ENCODE results near the gene CAMK1D.
"Not testable (repeated sequence)": the region's sequence is repeated elsewhere in the genome, so short reads cannot be mapped to it uniquely, and the experiment has no call there.

Gene CAMK1D

DNA sequence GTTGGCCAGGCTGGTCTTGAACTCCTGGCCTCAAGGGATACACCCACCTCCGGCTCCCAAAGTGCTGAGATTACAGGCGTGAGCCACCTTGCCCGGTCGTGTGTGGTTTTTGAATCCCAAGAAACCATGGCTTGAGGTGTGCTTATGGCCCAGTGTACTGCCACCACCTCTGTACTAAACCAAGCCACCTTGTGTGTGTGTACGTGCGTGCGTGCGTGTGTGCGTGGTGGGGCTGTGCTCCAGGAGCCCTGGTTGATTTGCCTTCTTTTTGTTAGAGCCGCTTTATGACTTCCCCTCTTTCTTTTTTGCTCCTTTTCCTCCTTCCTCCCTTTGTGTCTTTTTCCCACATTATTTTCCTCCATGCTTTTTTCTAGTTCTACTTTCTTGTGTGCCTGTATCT is 121.4 kb downstream of the CAMK1D start:
- no peak for DNase-seq

GRCh38 chr10:12471135-12471534 is 121.8 kb downstream of the CAMK1D start:
- DNase-seq: no peak

GRCh38 chr10:12473491-12473890 is 124.1 kb downstream of the CAMK1D start:
- DNase-seq: no peak

- no peak for DNase-seq
These were observed 125.5 kb downstream of the CAMK1D start for GRCh38 chr10:12474727-12475412.

GRCh38 chr10:12476656-12477055 is 127.3 kb downstream of the CAMK1D start:
- DNase-seq: no peak

- no peak for DNase-seq
These were observed 130.1 kb downstream of the CAMK1D start for GRCh38 chr10:12479437-12479844.

- no peak for DNase-seq
These were observed 130.6 kb downstream of the CAMK1D start for GRCh38 chr10:12479924-12480323.

DNA sequence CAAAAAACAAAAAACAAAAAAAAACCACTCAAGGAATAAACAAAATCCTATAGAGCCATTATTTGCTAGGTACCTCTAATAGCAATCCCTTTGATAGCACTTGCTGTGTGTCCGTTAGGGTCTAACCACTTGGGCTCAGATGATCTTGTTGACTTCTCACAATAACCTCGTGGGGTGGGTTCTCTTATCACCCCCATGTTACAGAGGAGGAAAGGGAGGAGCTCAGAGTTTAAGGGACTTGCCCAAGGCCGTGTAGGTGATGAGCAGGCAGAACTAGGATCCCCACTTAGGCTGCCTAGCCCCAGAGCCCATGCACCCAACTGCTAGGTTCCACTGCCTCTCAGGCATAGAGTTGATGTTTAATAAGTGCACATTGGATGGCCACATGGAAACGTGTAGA is 131.1 kb downstream of the CAMK1D start:
- no peak for DNase-seq

- no peak for DNase-seq
These were observed 132.6 kb downstream of the CAMK1D start for GRCh38 chr10:12481924-12482323.

GRCh38 chr10:12482587-12482986 is 133.2 kb downstream of the CAMK1D start:
- peak; percentile 58 for DNase-seq

GRCh38 chr10:12484002-12484918 is 134.9 kb downstream of the CAMK1D start:
- DNase-seq: no peak

GRCh38 chr10:12484941-12485805 is 135.8 kb downstream of the CAMK1D start:
- peak; percentile 79 for DNase-seq

GRCh38 chr10:12487366-12487765 is 138.0 kb downstream of the CAMK1D start:
- DNase-seq: no peak

GRCh38 chr10:12488626-12489025 is 139.3 kb downstream of the CAMK1D start:
- no peak for DNase-seq

- DNase-seq: no peak
These were observed 140.0 kb downstream of the CAMK1D start for GRCh38 chr10:12489357-12489756.

GRCh38 chr10:12489806-12490205 is 140.5 kb downstream of the CAMK1D start:
- DNase-seq: no peak

DNA sequence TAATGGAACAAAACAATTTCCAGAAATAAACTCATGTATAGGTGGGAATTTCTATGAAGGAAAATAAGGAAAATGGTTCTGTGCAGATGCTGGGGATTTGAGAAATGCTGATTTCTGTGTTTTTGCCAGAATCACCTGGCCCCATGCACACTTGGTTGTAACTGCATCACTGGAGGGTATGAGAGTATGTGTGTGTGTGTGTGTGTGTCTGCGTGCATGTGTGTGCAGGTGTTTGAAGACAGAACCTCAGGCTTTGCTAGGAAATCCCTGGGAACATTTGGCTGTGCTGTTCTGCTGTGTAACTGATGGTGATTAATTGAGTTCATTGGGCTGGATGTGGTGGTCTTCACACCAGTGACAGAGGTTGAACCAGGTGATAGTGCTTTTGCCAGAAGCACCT is 141.6 kb downstream of the CAMK1D start:
- no peak for DNase-seq

DNA sequence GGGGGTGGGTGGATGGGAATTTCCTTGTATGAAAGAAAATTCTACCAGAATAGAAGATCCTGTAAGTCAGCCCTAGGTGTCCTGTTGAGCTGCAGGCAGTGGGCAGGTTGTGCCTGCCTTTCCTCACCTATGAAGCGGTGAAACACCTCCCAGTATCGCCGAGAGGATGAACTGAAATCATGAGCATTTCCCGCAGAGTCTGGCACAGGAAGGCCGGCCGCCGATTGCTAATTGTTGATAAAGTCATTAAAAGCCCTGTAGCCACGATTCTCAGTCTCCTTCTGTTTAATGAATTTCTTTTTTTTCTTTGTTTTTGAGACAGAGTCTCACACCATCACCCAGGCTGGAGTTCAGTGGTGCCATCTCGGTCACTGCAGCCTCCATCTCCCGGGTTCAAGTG is 142.1 kb downstream of the CAMK1D start:
- DNase-seq: no peak

- no peak for DNase-seq
These were observed 142.7 kb downstream of the CAMK1D start for GRCh38 chr10:12492016-12492415.

GRCh38 chr10:12497046-12497445 is 147.7 kb downstream of the CAMK1D start:
- not testable (repeated sequence) for DNase-seq

DNA sequence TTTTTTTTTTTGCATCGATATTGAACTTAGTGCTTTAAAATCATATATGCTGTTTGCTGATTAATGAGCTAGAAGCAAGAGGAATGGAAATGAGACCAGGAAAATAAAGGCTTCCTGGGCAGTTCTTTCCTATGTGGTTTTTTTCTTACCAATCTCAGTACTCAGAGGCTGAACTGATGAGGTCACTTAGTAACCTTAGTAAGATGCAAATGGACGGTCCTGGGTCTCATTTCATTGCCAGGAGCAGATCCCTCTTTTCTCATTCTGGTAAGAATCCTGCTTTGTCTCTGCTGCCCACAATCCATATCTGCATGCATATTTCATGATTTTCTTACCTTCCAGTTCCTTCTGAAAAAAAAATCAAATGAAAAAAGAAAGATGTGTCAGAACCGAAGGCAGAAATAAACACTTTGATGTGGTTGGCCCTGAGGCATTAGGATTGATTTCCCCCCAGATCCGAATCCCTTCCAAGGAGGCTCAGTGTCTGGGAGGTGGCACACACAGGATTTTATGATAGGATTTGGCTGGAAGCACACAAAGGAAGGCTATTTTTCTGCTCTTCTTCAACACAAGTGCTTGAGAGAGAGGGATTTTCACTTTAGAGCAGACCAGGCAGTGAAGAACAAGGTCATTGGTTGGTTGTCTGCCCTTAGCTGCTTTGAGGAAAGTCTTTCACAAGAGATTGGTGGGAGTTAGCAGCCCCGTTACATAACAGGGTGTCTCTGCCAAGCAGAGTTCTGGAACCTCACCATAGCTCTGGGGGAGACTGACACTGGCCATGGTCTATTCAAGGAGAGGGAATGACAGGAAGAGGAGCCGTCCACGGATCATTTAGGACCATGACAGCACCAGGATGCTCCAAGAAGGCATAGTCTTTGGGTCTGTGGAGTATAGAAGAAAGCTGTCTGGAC is 150.0 kb downstream of the CAMK1D start:
- DNase-seq: peak; percentile 54

Measured in hematopoietic multipotent progenitor cell treated with erythropoietin and hydrocortisone succinate and interleukin-3 and kit ligand, for 4 days (in vitro differentiated cells).